A673 (cell line): ENCODE results near the gene FCHO1. TPM values are rescaled to one million over a fixed set of nuclear protein-coding genes. Genes with fewer than 3 reads are reported as not detected.

Source experiments
- BruUV-seq: library from RNA; stranded (reverse); fragments of 400-500 nt; replicated peaks from 2 replicates; lab custom pipeline; 2021; lab: Mats Ljungman, UMichigan
- CTCF ChIA-PET: fragments of 300-600 bp; sonication (Branson Sonifier 250); formaldehyde crosslinking; loops from one replicate; lab custom pipeline; 2022; ENCODE audit warnings: antibody characterized with exemption; lab: Charles Lee
- POLR2A ChIA-PET: fragments of 300-600 bp; sonication (Branson Sonifier 250); formaldehyde crosslinking; loops from one replicate; lab custom pipeline; 2022; ENCODE audit warnings: antibody characterized with exemption; ENCODE audit not compliant: low non-redundant PET; lab: Charles Lee
- DNase-seq: peaks from one replicate; pipeline ENCODE4 v3.0.0-alpha.2; 2015; ENCODE audit warnings: low spot score
- H3K27ac ChIP-seq: fragments of 200-600 bp; sonication (generic); 2 replicates; pipeline ENCODE4 v1.5.1; 2016; ENCODE audit warnings: mixed run types, low read depth, mild to moderate bottlenecking, mixed read lengths, antibody characterized with exemption, low read length; ENCODE audit not compliant: poor library complexity, severe bottlenecking
- H3K27me3 ChIP-seq: fragments of 200-600 bp; sonication (generic); replicated peaks from 2 replicates; pipeline ENCODE4 v1.6.1; 2017; ENCODE audit warnings: mixed run types, low read depth, mild to moderate bottlenecking, mixed read lengths, antibody characterized with exemption, low read length; ENCODE audit not compliant: insufficient read depth, poor library complexity
- H3K36me3 ChIP-seq: fragments of 200-600 bp; sonication (generic); 2 replicates; pipeline ENCODE4 v1.6.1; 2016; ENCODE audit warnings: mixed run types, mild to moderate bottlenecking, mixed read lengths, antibody characterized with exemption, low read length; ENCODE audit not compliant: insufficient read depth, poor library complexity, severe bottlenecking
- H3K4me1 ChIP-seq: fragments of 200-600 bp; sonication (generic); 2 replicates; pipeline ENCODE4 v1.6.1; 2017; ENCODE audit warnings: mixed run types, mild to moderate bottlenecking, mixed read lengths, antibody characterized with exemption, low read length; ENCODE audit not compliant: insufficient read depth, poor library complexity, severe bottlenecking
- H3K4me3 ChIP-seq: fragments of 200-600 bp; sonication (generic); 2 replicates; pipeline ENCODE4 v1.5.1; 2016; ENCODE audit warnings: low read depth, mixed run types, mild to moderate bottlenecking, mixed read lengths, low read length; ENCODE audit not compliant: poor library complexity, severe bottlenecking
- H3K9me3 ChIP-seq: fragments of 200-600 bp; sonication (generic); 2 replicates; pipeline ENCODE4 v1.6.1; 2016; ENCODE audit warnings: mixed run types, low read depth, mild to moderate bottlenecking, mixed read lengths, antibody characterized with exemption, low read length; ENCODE audit not compliant: poor library complexity, severe bottlenecking
- CTCF ChIP-seq: fragments of 300-800, 200-600 bp; sonication (generic); conservative IDR thresholded peaks from 2 replicates; pipeline ENCODE4 v1.5.1; 2017; ENCODE audit warnings: low read depth, mild to moderate bottlenecking, antibody characterized with exemption, low read length, moderate library complexity, mixed read lengths
- EZH2 ChIP-seq: fragments of 200-600 bp; sonication (generic); IDR thresholded peaks from 2 replicates; pipeline ENCODE4 v1.6.1; 2017; ENCODE audit warnings: borderline replicate concordance, low read depth, mild to moderate bottlenecking, mixed read lengths, antibody characterized with exemption, low read length; ENCODE audit not compliant: poor library complexity, severe bottlenecking
- intact Hi-C: fragments of 100-400 bp; cut with micrococcal nuclease; formaldehyde crosslinking; loops from one replicate; pipeline ENCODE4 v1.10.0; 2022; ENCODE audit not compliant: unreplicated experiment
- total RNA-seq: library from RNA; stranded (reverse); gene quantifications from 2 replicates; pipeline ENCODE4 v1.2.3, GENCODE V29; 2021

FCHO1 gene
- total RNA-seq, 1 experiment from 2014 or later, result 2.1 TPM

GRCh38 chr19:17755977-17756670 is 4.8 kb downstream of the FCHO1 start:
- Histone ChIP-seq H3K9me3 (no peaks in the 10 kb centered on the region), H3K27me3 (no peaks in the 10 kb centered on the region), H3K36me3 (no peaks in the 10 kb centered on the region), H3K27ac (no peak overlapping the region), H3K4me3 (no peak overlapping the region), H3K4me1 (peaks cover 12% of the 10 kb centered on the region)
- DNase-seq, result peak; percentile 67
- no TSS peak for BruUV-seq
- ChIA-PET CTCF (no interaction called here), POLR2A (no interaction called here)
- TF ChIP-seq EZH2 (no peak), CTCF (no peak)
- intact Hi-C loops, result no loop called here

GRCh38 chr19:17757125-17757524 is 5.8 kb downstream of the FCHO1 start:
- intact Hi-C loops, result no loop called here
- Histone ChIP-seq H3K27ac (no peak overlapping the region), H3K4me3 (no peak overlapping the region), H3K9me3 (no peaks in the 10 kb centered on the region), H3K27me3 (no peaks in the 10 kb centered on the region), H3K36me3 (no peaks in the 10 kb centered on the region), H3K4me1 (peaks cover 12% of the 10 kb centered on the region)
- TF ChIP-seq CTCF (no peak), EZH2 (no peak)
- POLR2A ChIA-PET, result no interaction called here
- peak; percentile 65 for DNase-seq
- BruUV-seq, result no TSS peak
- CTCF ChIA-PET, result interaction anchor here (1.4 kb wide), 1 partner anchor 9 kb away, joined by 6 read pairs; no protein-coding TSS in a partner anchor

GRCh38 chr19:17758515-17758914 is 7.2 kb downstream of the FCHO1 start:
- TF ChIP-seq EZH2, result no peak
- no peak for TF ChIP-seq CTCF
- H3K27me3 ChIP-seq, result no peaks in the 10 kb centered on the region
- CTCF ChIA-PET, result interaction anchor here (0.6 to 1.4 kb wide), 2 partner anchors 8 to 45 kb away, joined by 3 to 6 read pairs; no protein-coding TSS in a partner anchor

More at GRCh38 chr19:17758515-17758914, 7.2 kb downstream of the FCHO1 start:
- no peaks in the 10 kb centered on the region for H3K36me3 ChIP-seq
- POLR2A ChIA-PET, result no interaction called here
- H3K9me3 ChIP-seq, result no peaks in the 10 kb centered on the region
- no peak overlapping the region for H3K4me3 ChIP-seq
- no TSS peak for BruUV-seq
- no peak overlapping the region for H3K27ac ChIP-seq
- intact Hi-C loops, result no loop called here
- no peak for DNase-seq
- peaks cover 12% of the 10 kb centered on the region for H3K4me1 ChIP-seq
